ENCODE data around the gene ARID5B.

Gene ARID5B

GRCh38 chr10:61896854-61897661 lies 4.4 kb upstream of the ARID5B start:
- no peak overlapping the region for H3K4me3 ChIP-seq (ENCODE audit: low read length)
- TF ChIP-seq ZNF274 (IDR thresholded peaks at IDR 0.05; ENCODE audit: low read depth, low read length): no peak

GRCh38 chr10:61897671-61898434 lies 3.6 kb upstream of the ARID5B start:
- TF ChIP-seq ZNF274 (IDR thresholded peaks at IDR 0.05; ENCODE audit: low read depth, low read length): no peak
- H3K4me3 ChIP-seq (ENCODE audit: low read length): no peak overlapping the region

- H3K4me3 ChIP-seq (ENCODE audit: low read length): no peak overlapping the region
- TF ChIP-seq ZNF274 (IDR thresholded peaks at IDR 0.05; ENCODE audit: low read depth, low read length): no peak
Measured at GRCh38 chr10:61898435-61898778, 3.1 kb upstream of the ARID5B start.

GRCh38 chr10:61899069-61899531 lies 2.4 kb upstream of the ARID5B start:
- TF ChIP-seq ZNF274 (IDR thresholded peaks at IDR 0.05; ENCODE audit: low read depth, low read length): no peak
- H3K4me3 ChIP-seq (ENCODE audit: low read length): peak overlapping the region; percentile 100; the same call in 1 of the 2 replicates

DNA sequence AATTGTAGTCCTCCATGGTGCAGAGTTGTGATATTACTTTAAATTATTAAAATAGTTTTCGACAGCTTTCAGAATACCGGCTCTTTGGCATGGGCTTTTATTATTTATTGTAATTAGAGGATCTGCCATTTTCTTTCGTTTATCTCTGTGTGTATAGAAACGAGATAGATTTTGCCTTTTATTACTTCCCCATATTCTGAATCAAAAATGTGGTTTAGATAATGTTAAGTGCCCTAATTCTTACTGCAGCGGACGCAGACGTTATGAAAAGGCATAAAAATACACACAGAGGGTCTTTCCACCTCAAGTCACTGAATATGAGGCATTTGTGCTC lies 1.9 kb upstream of the ARID5B start:
- no peak for TF ChIP-seq ZNF274 (IDR thresholded peaks at IDR 0.05; ENCODE audit: low read depth, low read length)
- peak overlapping the region; percentile 100; the same call in 1 of the 2 replicates for H3K4me3 ChIP-seq (ENCODE audit: low read length)

GRCh38 chr10:61899997-61900828 lies 1.3 kb upstream of the ARID5B start:
- TF ChIP-seq ZNF274 (IDR thresholded peaks at IDR 0.05; ENCODE audit: low read depth, low read length): no peak
- peak overlapping the region; percentile 100 for H3K4me3 ChIP-seq (ENCODE audit: low read length)

DNA sequence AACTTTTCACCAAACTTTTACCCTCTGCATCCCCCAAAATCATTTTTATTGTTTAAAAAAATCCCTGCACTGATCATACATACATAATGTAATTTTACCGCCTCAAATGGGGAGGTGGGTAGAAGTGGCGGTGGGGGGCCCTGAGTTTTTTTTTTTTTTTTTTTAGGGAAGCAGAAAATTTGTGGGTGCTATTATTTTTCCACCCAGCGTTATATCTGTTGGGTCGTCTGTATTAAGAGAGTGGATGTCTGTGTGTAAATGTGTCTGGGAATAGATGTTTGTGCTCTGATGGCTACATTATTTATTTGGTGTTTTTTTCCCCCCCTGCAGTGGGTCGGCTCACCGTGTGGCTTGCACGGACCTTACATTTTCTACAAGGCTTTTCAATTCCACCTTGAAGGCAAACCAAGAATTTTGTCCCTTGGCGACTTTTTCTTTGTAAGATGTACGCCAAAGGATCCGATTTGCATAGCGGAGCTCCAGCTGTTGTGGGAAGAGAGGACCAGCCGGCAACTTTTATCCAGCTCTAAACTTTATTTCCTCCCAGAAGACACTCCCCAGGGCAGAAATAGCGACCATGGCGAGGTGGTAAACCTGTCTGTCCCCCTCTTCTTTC lies 438 bp downstream of the ARID5B start:
- no peak for TF ChIP-seq ZNF274 (IDR thresholded peaks at IDR 0.05; ENCODE audit: low read depth, low read length)
- H3K4me3 ChIP-seq (ENCODE audit: low read length): peak overlapping the region; percentile 100

GRCh38 chr10:61902445-61903220 lies 1.1 kb downstream of the ARID5B start:
- no peak for TF ChIP-seq ZNF274 (IDR thresholded peaks at IDR 0.05; ENCODE audit: low read depth, low read length)
- H3K4me3 ChIP-seq (ENCODE audit: low read length): peak overlapping the region; percentile 100

GRCh38 chr10:61903221-61903927 lies 1.9 kb downstream of the ARID5B start:
- TF ChIP-seq ZNF274 (IDR thresholded peaks at IDR 0.05; ENCODE audit: low read depth, low read length): no peak
- H3K4me3 ChIP-seq (ENCODE audit: low read length): peak overlapping the region; percentile 100

DNA sequence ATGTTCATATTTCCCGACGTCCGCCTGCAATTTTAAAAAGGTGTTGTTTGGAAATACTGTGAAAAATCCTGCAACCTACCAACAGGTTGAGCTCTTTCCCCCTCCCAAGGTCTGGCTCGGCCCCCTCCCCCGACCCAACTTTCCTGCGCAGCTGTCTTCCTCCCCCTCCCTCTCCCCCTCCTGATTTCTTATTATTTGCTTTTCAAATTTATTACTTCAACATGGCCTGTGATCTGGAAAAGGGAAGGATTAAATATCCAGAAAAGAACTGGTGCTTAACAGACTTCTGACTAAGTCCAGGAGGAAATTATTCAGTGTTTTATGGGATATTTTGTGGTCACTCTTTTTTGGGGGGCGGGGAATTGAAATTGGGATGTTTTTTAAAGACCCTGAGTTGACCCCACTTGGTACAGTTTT lies 2.4 kb downstream of the ARID5B start:
- H3K4me3 ChIP-seq (ENCODE audit: low read length): peak overlapping the region; percentile 100
- TF ChIP-seq ZNF274 (IDR thresholded peaks at IDR 0.05; ENCODE audit: low read depth, low read length): no peak

DNA sequence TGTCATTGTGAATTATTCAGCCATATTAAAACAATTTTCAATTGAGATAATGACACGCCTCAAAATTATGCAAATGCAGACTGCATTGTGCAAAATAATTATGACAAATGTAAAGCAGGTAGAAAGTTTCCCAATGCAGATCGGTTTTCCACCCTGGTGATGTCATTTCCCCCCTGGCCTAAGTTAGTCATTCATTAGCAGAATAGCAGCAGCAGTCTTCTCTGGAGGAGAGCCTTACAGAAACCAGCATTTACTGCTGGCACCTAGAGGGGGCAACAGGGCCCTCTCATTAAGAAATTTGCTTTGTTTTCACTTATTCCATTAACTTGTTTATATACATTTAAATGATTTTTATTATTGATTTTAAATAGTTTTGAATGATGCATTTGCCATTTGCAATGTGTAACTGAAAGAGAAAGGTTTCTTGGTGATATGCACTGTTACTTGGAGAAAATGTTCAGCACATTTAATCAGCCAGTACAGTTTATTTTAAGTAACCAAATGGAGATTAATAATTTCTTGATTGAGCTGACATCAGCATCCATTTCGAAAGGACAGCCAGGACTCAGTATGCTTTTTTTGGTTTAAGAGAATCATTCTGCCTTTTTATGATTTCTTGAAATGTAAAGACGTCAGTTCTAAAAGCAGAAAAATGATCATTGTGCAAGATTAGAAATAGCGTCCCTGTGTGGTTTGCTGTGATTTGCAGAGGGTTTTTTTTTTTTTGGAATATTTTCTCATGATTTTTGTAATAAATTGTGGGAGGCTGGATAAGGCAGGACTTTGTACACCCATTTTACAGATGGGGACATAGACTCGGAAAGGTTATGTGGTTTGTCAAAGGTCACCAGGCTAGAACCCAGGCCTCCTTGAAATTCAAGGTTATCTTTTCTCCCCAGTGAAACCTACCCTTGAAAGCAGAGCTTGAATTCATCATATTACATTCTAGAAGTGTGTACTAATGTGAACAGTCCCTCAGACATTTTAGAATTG lies 3.5 kb downstream of the ARID5B start:
- H3K4me3 ChIP-seq (ENCODE audit: low read length): peak overlapping the region; percentile 100
- no peak for TF ChIP-seq ZNF274 (IDR thresholded peaks at IDR 0.05; ENCODE audit: low read depth, low read length)

All from GM08714 (cell line).